ENCODE data around the gene BTBD6.

Gene BTBD6

GRCh38 chr14:105228562-105228961 is 19.8 kb upstream of the BTBD6 start:
- DNase-seq (ENCODE audit: low read depth), result no peak
- TF ChIP-seq CTCF (conservative IDR thresholded peaks at IDR 0.05; ENCODE audit: low read depth, low read length), result no peak
- no peak overlapping the region for H3K4me3 ChIP-seq (ENCODE audit: low read length)

GRCh38 chr14:105229099-105229655 is 19.2 kb upstream of the BTBD6 start:
- H3K4me3 ChIP-seq (ENCODE audit: low read length), result no peak overlapping the region
- no peak for TF ChIP-seq CTCF (conservative IDR thresholded peaks at IDR 0.05; ENCODE audit: low read depth, low read length)

GRCh38 chr14:105240811-105241576 is 7.3 kb upstream of the BTBD6 start:
- no peak overlapping the region for H3K4me3 ChIP-seq (ENCODE audit: low read length)
- DNase-seq (ENCODE audit: low read depth), result no peak
- no peak for TF ChIP-seq CTCF (conservative IDR thresholded peaks at IDR 0.05; ENCODE audit: low read depth, low read length)

More at GRCh38 chr14:105229099-105229655, 19.2 kb upstream of the BTBD6 start:
- DNase-seq (ENCODE audit: low read depth), result no peak

- no peak for TF ChIP-seq CTCF (conservative IDR thresholded peaks at IDR 0.05; ENCODE audit: low read depth, low read length)
- DNase-seq (ENCODE audit: low read depth), result no peak
- no peak overlapping the region for H3K4me3 ChIP-seq (ENCODE audit: low read length)
These were observed 6.7 kb upstream of the BTBD6 start for GRCh38 chr14:105241641-105242040.

GRCh38 chr14:105244334-105244733 is 4.0 kb upstream of the BTBD6 start:
- no peak overlapping the region for H3K4me3 ChIP-seq (ENCODE audit: low read length)
- no peak for TF ChIP-seq CTCF (conservative IDR thresholded peaks at IDR 0.05; ENCODE audit: low read depth, low read length)
- no peak for DNase-seq (ENCODE audit: low read depth)

GRCh38 chr14:105247026-105247425 is 1.3 kb upstream of the BTBD6 start:
- DNase-seq (ENCODE audit: low read depth), result no peak
- H3K4me3 ChIP-seq (ENCODE audit: low read length), result no peak overlapping the region

More at GRCh38 chr14:105247026-105247425, 1.3 kb upstream of the BTBD6 start:
- TF ChIP-seq CTCF (conservative IDR thresholded peaks at IDR 0.05; ENCODE audit: low read depth, low read length), result no peak

All from retinal pigment epithelial cell (primary cell).